Measurements from ENCODE around the gene TRHDE. TPM values are rescaled to one million over a fixed set of nuclear protein-coding genes. Genes with fewer than 3 reads are reported as not detected.

The TRHDE gene
- total RNA-seq, 2 donors from 2014 or later: 3.1 to 4.1 TPM

- no peak overlapping the region for H3K4me3 ChIP-seq
- WGBS: 79% methylated on average over 4 of the region's 4 CpGs
Observed at GRCh38 chr12:72330784-72331183, 58.6 kb downstream of the TRHDE start.

GRCh38 chr12:72337382-72337781 lies 65.2 kb downstream of the TRHDE start:
- TF ChIP-seq POLR2A (IDR thresholded peaks at IDR 0.05): no peak
- no peak for TF ChIP-seq CTCF (IDR thresholded peaks at IDR 0.05)
- TF ChIP-seq POLR2AphosphoS5 (IDR thresholded peaks at IDR 0.05): no peak
- DNase-seq (ENCODE audit: low spot score): no peak
- no peaks in the 10 kb centered on the region for H3K4me1 ChIP-seq (replicated peaks)
- H3K27ac ChIP-seq: no peak overlapping the region
- no peaks in the 10 kb centered on the region for H3K9me3 ChIP-seq
- H3K4me3 ChIP-seq: no peak overlapping the region
- intact Hi-C loops (cut with DNase I): no loop called here
- 51% methylated on average over 6 of the region's 6 CpGs for whole genome bisulfite sequencing
- H3K36me3 ChIP-seq: no peaks in the 10 kb centered on the region
- H3K27me3 ChIP-seq (replicated peaks; ENCODE audit: insufficient read depth): no peaks in the 10 kb centered on the region

More at GRCh38 chr12:72330784-72331183, 58.6 kb downstream of the TRHDE start:
- no peaks in the 10 kb centered on the region for H3K36me3 ChIP-seq
- H3K4me1 ChIP-seq (replicated peaks): no peaks in the 10 kb centered on the region
- H3K27ac ChIP-seq: no peak overlapping the region
- H3K27me3 ChIP-seq (replicated peaks; ENCODE audit: insufficient read depth): no peaks in the 10 kb centered on the region
- intact Hi-C loops (cut with DNase I): no loop called here
- no peak for DNase-seq (ENCODE audit: low spot score)
- no peak for TF ChIP-seq POLR2AphosphoS5 (IDR thresholded peaks at IDR 0.05)
- no peak for TF ChIP-seq CTCF (IDR thresholded peaks at IDR 0.05)
- no peak for TF ChIP-seq POLR2A (IDR thresholded peaks at IDR 0.05)
- no peaks in the 10 kb centered on the region for H3K9me3 ChIP-seq

GRCh38 chr12:72337946-72338345 lies 65.8 kb downstream of the TRHDE start:
- intact Hi-C loops (cut with DNase I): no loop called here
- Histone ChIP-seq H3K27me3 (replicated peaks; ENCODE audit: insufficient read depth) (no peaks in the 10 kb centered on the region), H3K27ac (no peak overlapping the region), H3K4me3 (no peak overlapping the region), H3K36me3 (no peaks in the 10 kb centered on the region), H3K9me3 (no peaks in the 10 kb centered on the region), H3K4me1 (replicated peaks) (no peaks in the 10 kb centered on the region)
- DNase-seq (ENCODE audit: low spot score): no peak
- WGBS: 82% methylated on average over 8 of the region's 8 CpGs
- no peak for TF ChIP-seq CTCF (IDR thresholded peaks at IDR 0.05)
- TF ChIP-seq POLR2A (IDR thresholded peaks at IDR 0.05): no peak
- TF ChIP-seq POLR2AphosphoS5 (IDR thresholded peaks at IDR 0.05): no peak

GRCh38 chr12:72338437-72338836 lies 66.3 kb downstream of the TRHDE start:
- DNase-seq (ENCODE audit: low spot score): no peak
- H3K4me3 ChIP-seq: no peak overlapping the region
- no peaks in the 10 kb centered on the region for H3K36me3 ChIP-seq
- H3K27me3 ChIP-seq (replicated peaks; ENCODE audit: insufficient read depth): no peaks in the 10 kb centered on the region
- intact Hi-C loops (cut with DNase I): no loop called here
- 68% methylated on average over 4 of the region's 4 CpGs for WGBS
- TF ChIP-seq POLR2AphosphoS5 (IDR thresholded peaks at IDR 0.05) (no peak), CTCF (IDR thresholded peaks at IDR 0.05) (no peak), POLR2A (IDR thresholded peaks at IDR 0.05) (no peak)
- no peaks in the 10 kb centered on the region for H3K9me3 ChIP-seq
- no peak overlapping the region for H3K27ac ChIP-seq
- H3K4me1 ChIP-seq (replicated peaks): no peaks in the 10 kb centered on the region

GRCh38 chr12:72346363-72346944 lies 74.3 kb downstream of the TRHDE start:
- Histone ChIP-seq H3K4me1 (replicated peaks) (no peaks in the 10 kb centered on the region), H3K4me3 (no peak overlapping the region), H3K9me3 (no peaks in the 10 kb centered on the region), H3K27me3 (replicated peaks; ENCODE audit: insufficient read depth) (no peaks in the 10 kb centered on the region), H3K27ac (no peak overlapping the region), H3K36me3 (no peaks in the 10 kb centered on the region)
- no peak for TF ChIP-seq POLR2A (IDR thresholded peaks at IDR 0.05)
- TF ChIP-seq CTCF (IDR thresholded peaks at IDR 0.05): peak in 3 of 4 experiments; percentile 52 to 59 (median 57)
- peak; percentile 55 for DNase-seq (ENCODE audit: low spot score)
- 27% methylated on average over 5 of the region's 5 CpGs for WGBS
- intact Hi-C loops (cut with DNase I): no loop called here

Measured in prostate gland (tissue), 2 donors.